HepG2 (cell line): ENCODE data around the gene ZRANB2. TPM values are rescaled to one million over a fixed set of nuclear protein-coding genes. Genes with fewer than 3 reads are reported as not detected.

Experiments used
- ATAC-seq: fragments of 200-7000 bp; cut with Tn5 transposase; 3 replicates; pipeline ENCODE4 v1.9.1; 2020; ENCODE audit warnings: mild to moderate bottlenecking, moderate library complexity
- BruUV-seq: library from RNA; stranded (reverse); fragments of 400-500 nt; replicated peaks from 2 replicates; lab custom pipeline; 2021; lab: Mats Ljungman, UMichigan
- CTCF ChIA-PET: fragments of 300-600 bp; formaldehyde crosslinking; extraction: SDS; loops from one replicate; lab custom pipeline; 2021; ENCODE audit warnings: low total read pairs, inconsistent platforms, low intra/inter-chr PET ratio; lab: Yijun Ruan, JAX
- POLR2A ChIA-PET: fragments of 350-600 bp; sonication (Branson Sonifier 250); formaldehyde crosslinking; loops from one replicate; lab custom pipeline; 2020; ENCODE audit warnings: antibody characterized with exemption, inconsistent platforms; lab: Yijun Ruan, JAX
- DNase-seq: peaks from one replicate; pipeline ENCODE4 v3.0.0-alpha.2; 2015; ENCODE audit warnings: low spot score
- FAIRE-seq: peaks from 3 replicates; lab custom pipeline; 2011; peaks lifted over from hg19 to GRCh38; lab: Jason Lieb, UNC
- H2AFZ ChIP-seq: one replicate; pipeline ENCODE4 v1.6.1; 2011; ENCODE audit warnings: low read length, inconsistent platforms
- H3K27ac ChIP-seq: fragments of 300-600 bp; 3 replicates; pipeline ENCODE4 v1.8.0; 2011; ENCODE audit warnings: mixed run types, mild to moderate bottlenecking, mixed read lengths, low read length, inconsistent platforms; ENCODE audit not compliant: insufficient read depth; ENCODE audit errors: extremely low read length
- H3K27me3 ChIP-seq, 2 experiments: fragments of 200-600 bp in 1 of 2; 2 replicates in 1 of 2; 3 replicates in 1 of 2; pipeline versions ENCODE4 v1.6.0 to v1.8.0; 2011; ENCODE audit warnings: low read length in 2 of 2, mild to moderate bottlenecking in 2 of 2, moderate library complexity in 2 of 2, inconsistent platforms in 1 of 2; ENCODE audit not compliant: insufficient read depth in 2 of 2, control insufficient read depth in 1 of 2
- H3K36me3 ChIP-seq, 2 experiments: fragments of 200-600 bp in 1 of 2; replicated peaks in 1 of 2; 2 replicates in 1 of 2; 3 replicates in 1 of 2; pipeline versions ENCODE4 v1.5.1 to v1.8.0; 2011; ENCODE audit warnings: low read length in 2 of 2, inconsistent platforms in 1 of 2; ENCODE audit not compliant: insufficient read depth in 2 of 2, control insufficient read depth in 1 of 2
- H3K4me1 ChIP-seq: 2 replicates; pipeline ENCODE4 v1.5.1; 2012; ENCODE audit warnings: low read length, inconsistent platforms; ENCODE audit not compliant: insufficient read depth
- H3K4me2 ChIP-seq: 2 replicates; pipeline ENCODE4 v1.6.0; 2011; ENCODE audit warnings: low read depth, low read length, inconsistent platforms
- H3K4me3 ChIP-seq, 3 experiments: fragments of 200-600 bp in 1 of 3; sonication (generic), shearing (Covaris generic) in 1 of 3; replicated peaks in 1 of 3; 2 replicates each; pipeline ENCODE4 v1.5.1; 2011 to 2016; ENCODE audit warnings: low read length in 3 of 3, inconsistent platforms in 2 of 3, low read depth in 2 of 3, mild to moderate bottlenecking in 2 of 3, control low read depth in 1 of 3, mixed read lengths in 1 of 3; ENCODE audit not compliant: insufficient read depth in 1 of 3
- H3K79me2 ChIP-seq: one replicate; pipeline ENCODE4 v1.6.1; 2011; ENCODE audit warnings: low read length, inconsistent platforms; ENCODE audit not compliant: insufficient read depth
- H3K9ac ChIP-seq: 2 replicates; pipeline ENCODE4 v1.6.0; 2011; ENCODE audit warnings: mild to moderate bottlenecking, low read depth, low read length, inconsistent platforms; ENCODE audit not compliant: insufficient read depth
- H3K9me3 ChIP-seq: 2 replicates; pipeline ENCODE4 v1.5.1; 2012; ENCODE audit warnings: mild to moderate bottlenecking, low read length
- H4K20me1 ChIP-seq: 2 replicates; pipeline ENCODE4 v1.6.0; 2011; ENCODE audit warnings: inconsistent platforms, mild to moderate bottlenecking, low read length, moderate library complexity; ENCODE audit not compliant: insufficient read depth
- RAD21 ChIP-seq: fragments of 450-650 bp; formaldehyde crosslinking; IDR thresholded peaks from 2 replicates; pipeline ENCODE4 v1.5.0; 2020; ENCODE audit warnings: mild to moderate bottlenecking
- SRSF9 ChIP-seq: fragments of 200-400 bp; formaldehyde crosslinking; IDR thresholded peaks from 2 replicates; pipeline ENCODE4 v1.6.1; 2018; ENCODE audit warnings: borderline replicate concordance, mild to moderate bottlenecking, low read depth, low read length; ENCODE audit not compliant: insufficient read depth, poor library complexity, severe bottlenecking
- STAG1 ChIP-seq: sonication (generic); formaldehyde crosslinking; IDR thresholded peaks from 2 replicates; pipeline ENCODE4 v1.4.0; 2020; ENCODE audit warnings: missing genetic modification reagents
- ZNF20 ChIP-seq: sonication (generic); formaldehyde crosslinking; IDR thresholded peaks from 2 replicates; pipeline ENCODE4 v1.4.0; 2020; ENCODE audit warnings: mild to moderate bottlenecking, moderate library complexity, missing genetic modification reagents
- WGBS: methylation state at CpG from one replicate; pipeline ENCODE4 v1.1.6; 2017; ENCODE audit warnings: low lambda C conversion rate; 5-methylcytosine and 5-hydroxymethylcytosine counted together
- in situ Hi-C: cut with HindIII; loops from 2 replicates; pipeline ENCODE4 v1.10.0; 2017; ENCODE audit warnings: low pct_unique_long_range_greater_than_20kb; ENCODE audit not compliant: extremely low pct_ligation_motif_present
- intact Hi-C: fragments of 100-400 bp; cut with micrococcal nuclease; formaldehyde crosslinking; loops from one replicate; pipeline ENCODE4 v1.10.0; 2022; ENCODE audit not compliant: unreplicated experiment
- polyA plus RNA-seq, 8 experiments: library from polyadenylated mRNA; depleted of rRNA in 3 of 8; stranded (reverse) in 7 of 8; unstranded in 1 of 8; fragments of >200 nt; fragmentation: Illumina TruSeq in 4 of 8; extraction: Trizol in 4 of 8; gene quantifications; 2 replicates each; pipeline versions ENCODE4 v1.2.1 to v1.2.3, GENCODE V29; 2011 to 2016; ENCODE audit warnings: low read depth in 4 of 8, missing spikeins in 1 of 8, mixed read lengths in 1 of 8; ENCODE audit not compliant: insufficient read depth in 1 of 8
- total RNA-seq, 5 experiments: library from RNA; depleted of rRNA; stranded (reverse); fragments of >200 nt; fragmentation: Illumina TruSeq; extraction: Trizol; gene quantifications; 2 replicates each; pipeline ENCODE4 v1.2.3, GENCODE V29; 2016; ENCODE audit warnings: low read depth in 1 of 5
- TF ChIP-seq, protein P1 (sequence below): sonication (generic); formaldehyde crosslinking; IDR thresholded peaks from 2 replicates; pipeline ENCODE4 v1.5.0; 2020; ENCODE audit warnings: mild to moderate bottlenecking, missing genetic modification reagents, moderate library complexity

The ZRANB2 gene
- total and polyA plus RNA-seq, 2 of the 13 experiments (the other 11 are each of a cell fraction or from before 2014, with no cell fraction given): 43.0 to 45.4 TPM

DNA sequence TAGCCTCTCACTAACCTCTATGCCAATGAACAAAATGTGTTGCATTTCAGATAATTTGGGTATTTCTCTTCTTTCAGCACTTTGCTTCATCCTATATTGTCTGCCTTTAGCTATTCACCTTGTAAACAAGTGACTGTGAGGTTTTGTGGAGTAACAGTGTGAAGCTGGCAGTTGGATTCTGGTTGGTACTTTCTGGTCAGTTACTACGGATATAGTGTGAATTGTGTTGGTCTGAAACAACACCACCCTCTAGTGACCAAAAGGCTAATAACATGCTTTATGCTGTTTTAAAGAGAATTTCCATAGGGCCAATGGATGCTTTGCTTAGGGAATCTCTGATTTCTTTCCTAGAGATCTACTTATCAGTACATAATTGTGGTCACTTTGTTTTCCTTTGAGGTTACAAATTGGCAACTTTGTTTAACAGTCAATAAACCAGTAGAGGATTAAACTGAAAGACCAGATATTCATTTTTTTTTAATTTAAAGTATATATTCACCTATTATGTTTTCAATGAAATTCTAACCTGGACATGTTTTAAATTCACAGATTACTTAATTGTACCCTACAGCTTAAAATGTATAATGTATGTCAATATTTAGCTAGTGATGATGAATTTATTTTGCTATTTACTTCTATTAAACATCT, 30.8 kb downstream of the ZRANB2 start:
- Histone ChIP-seq H3K36me3 (no peaks in the 10 kb centered on the region), H3K4me2 (no peak overlapping the region), H3K9ac (no peak overlapping the region), H3K9me3 (no peaks in the 10 kb centered on the region), H3K27ac (no peak overlapping the region), H2AFZ (no peak overlapping the region), H3K79me2 (no peaks in the 10 kb centered on the region), H3K4me3 (no peak overlapping the region), H3K27me3 (peaks cover 11 to 25% of the 10 kb centered on the region in 2 experiments), H3K4me1 (peaks cover 6% of the 10 kb centered on the region; the same call in 1 of the 2 replicates), H4K20me1 (no peaks in the 10 kb centered on the region)
- no TSS peak for BruUV-seq
- in situ Hi-C loops: loop anchor here (5.0 kb wide), 2 partner anchors 363 to 523 kb away; no protein-coding TSS in a partner anchor
- TF ChIP-seq RAD21 (CRISPR knock-in tag): peak; percentile 46; the same call in 1 of the 2 replicates
- TF ChIP-seq, protein P1, sequence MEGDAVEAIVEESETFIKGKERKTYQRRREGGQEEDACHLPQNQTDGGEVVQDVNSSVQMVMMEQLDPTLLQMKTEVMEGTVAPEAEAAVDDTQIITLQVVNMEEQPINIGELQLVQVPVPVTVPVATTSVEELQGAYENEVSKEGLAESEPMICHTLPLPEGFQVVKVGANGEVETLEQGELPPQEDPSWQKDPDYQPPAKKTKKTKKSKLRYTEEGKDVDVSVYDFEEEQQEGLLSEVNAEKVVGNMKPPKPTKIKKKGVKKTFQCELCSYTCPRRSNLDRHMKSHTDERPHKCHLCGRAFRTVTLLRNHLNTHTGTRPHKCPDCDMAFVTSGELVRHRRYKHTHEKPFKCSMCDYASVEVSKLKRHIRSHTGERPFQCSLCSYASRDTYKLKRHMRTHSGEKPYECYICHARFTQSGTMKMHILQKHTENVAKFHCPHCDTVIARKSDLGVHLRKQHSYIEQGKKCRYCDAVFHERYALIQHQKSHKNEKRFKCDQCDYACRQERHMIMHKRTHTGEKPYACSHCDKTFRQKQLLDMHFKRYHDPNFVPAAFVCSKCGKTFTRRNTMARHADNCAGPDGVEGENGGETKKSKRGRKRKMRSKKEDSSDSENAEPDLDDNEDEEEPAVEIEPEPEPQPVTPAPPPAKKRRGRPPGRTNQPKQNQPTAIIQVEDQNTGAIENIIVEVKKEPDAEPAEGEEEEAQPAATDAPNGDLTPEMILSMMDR (CRISPR knock-in tag): peak; percentile 80
- TF ChIP-seq STAG1 (CRISPR knock-in tag): peak; percentile 86
- TF ChIP-seq ZNF20 (CRISPR knock-in tag): no peak
- no peak for TF ChIP-seq SRSF9
- FAIRE-seq (peak; percentile 86), ATAC-seq (peak; percentile 37), DNase-seq (peak; percentile 64)
- ChIA-PET POLR2A (no interaction called here), CTCF (interaction anchor here (0.7 to 1.8 kb wide), 3 partner anchors 305 to 521 kb away, joined by 4 to 21 read pairs (median 7); no protein-coding TSS in a partner anchor)
- 0% methylated on average over 1 of the region's 1 CpG for WGBS
- intact Hi-C loops: loop anchor here (1.0 kb wide), 3 partner anchors 305 to 522 kb away; no protein-coding TSS in a partner anchor
